Neuron (in vitro differentiated cells): Measurements from ENCODE around the gene FN3K.

ENCODE experiments used
- H2AFZ ChIP-seq: one replicate; pipeline ENCODE4 v1.6.1; 2013; ENCODE audit warnings: low read depth, mild to moderate bottlenecking, inconsistent platforms, low read length, moderate library complexity
- H3K27me3 ChIP-seq: one replicate; pipeline ENCODE4 v1.6.1; 2013; ENCODE audit warnings: low read length; ENCODE audit not compliant: insufficient read depth
- H3K36me3 ChIP-seq: one replicate; pipeline ENCODE4 v1.6.1; 2013; ENCODE audit warnings: low read length; ENCODE audit not compliant: insufficient read depth
- H3K4me1 ChIP-seq: one replicate; pipeline ENCODE4 v1.6.1; 2013; ENCODE audit warnings: low read length; ENCODE audit not compliant: insufficient read depth
- H3K4me3 ChIP-seq: 2 replicates; pipeline ENCODE4 v1.5.1; 2013; ENCODE audit warnings: mild to moderate bottlenecking, low read length, moderate library complexity
- H3K9me3 ChIP-seq: one replicate; pipeline ENCODE4 v1.6.1; 2013; ENCODE audit warnings: low read length

FN3K gene

DNA sequence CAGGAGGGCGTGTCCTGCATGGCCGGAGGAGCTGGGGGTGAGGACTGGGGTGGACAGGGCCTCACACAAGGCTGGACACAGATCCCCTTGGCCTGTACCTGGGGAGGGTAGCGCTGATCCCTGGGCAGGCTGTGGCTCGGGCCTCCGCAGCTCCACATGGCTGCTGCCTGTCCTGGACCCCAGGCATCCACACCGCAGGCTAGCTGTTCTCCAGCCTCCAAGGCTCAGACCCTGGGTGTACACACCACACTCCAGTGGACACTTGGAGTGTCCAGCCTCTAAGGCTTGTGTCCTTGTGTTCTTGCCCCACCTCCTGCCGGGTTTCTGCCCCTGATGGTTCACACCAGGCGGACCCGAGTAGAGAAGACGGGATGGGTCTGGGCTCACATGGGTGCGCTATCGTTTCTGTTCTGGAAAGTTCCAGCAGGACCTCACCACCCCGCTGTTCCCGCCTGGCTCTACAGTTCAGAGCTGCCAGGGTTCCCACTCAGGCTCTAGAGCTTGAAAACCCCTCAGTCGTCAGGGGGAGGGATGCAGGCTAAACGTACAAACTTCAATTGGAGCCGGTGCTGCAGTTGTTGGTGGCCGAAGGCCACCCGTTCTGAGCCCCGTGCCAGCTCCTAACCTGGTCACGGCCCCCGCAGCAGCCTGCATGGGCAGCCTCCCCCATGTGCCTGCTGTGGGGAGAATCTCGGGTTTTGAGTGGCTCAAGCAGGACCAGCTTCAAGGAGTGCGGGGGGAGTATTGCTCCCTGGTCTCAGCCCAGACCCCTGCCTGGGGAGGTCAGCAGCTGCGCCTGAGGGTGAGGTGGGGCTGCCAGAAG, 25.5 kb upstream of the FN3K start:
- H2AFZ ChIP-seq, result no peak overlapping the region
- H3K36me3 ChIP-seq, result no peaks in the 10 kb centered on the region
- no peaks in the 10 kb centered on the region for H3K27me3 ChIP-seq
- peaks cover 3% of the 10 kb centered on the region for H3K4me1 ChIP-seq
- H3K9me3 ChIP-seq, result no peaks in the 10 kb centered on the region
- no peak overlapping the region for H3K4me3 ChIP-seq

DNA sequence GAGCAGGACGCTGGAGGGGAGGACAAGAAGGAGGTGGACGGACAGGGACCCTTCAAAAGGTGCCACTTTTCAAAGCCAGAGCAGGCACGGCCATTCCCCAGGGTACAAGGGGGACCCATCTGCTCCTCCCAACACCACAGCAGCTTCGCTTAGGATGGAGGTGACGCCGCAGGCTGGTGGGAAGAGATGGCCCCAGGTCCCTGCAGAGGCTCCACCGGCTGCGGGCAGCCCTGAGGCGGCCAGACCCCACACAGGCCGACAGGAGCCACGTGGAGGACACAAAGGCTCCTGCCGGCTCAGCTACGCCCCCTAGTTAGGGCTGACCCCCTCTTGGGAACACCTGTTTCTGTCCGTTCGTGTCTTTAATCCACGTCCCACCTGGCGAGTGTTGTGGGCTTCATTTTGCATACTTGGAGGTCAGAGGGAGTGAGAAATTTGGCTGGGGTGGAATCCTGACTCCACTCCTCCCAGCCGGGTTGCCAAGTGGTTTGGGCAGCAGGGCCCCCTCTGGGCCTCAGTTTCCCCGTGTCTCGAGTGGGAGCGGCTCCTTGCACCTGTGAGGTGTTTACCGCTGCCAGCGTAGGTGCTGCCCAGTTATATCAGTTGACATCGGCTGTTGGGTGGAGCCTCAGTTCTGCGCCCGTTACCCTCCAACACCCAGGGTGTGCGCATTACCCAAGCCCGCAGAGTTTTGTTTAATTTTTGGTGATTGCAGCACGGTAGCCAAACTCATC, 24.7 kb upstream of the FN3K start:
- H3K36me3 ChIP-seq, result no peaks in the 10 kb centered on the region
- H3K4me1 ChIP-seq, result peaks cover 3% of the 10 kb centered on the region
- no peak overlapping the region for H2AFZ ChIP-seq
- H3K4me3 ChIP-seq, result no peak overlapping the region
- no peaks in the 10 kb centered on the region for H3K27me3 ChIP-seq
- H3K9me3 ChIP-seq, result no peaks in the 10 kb centered on the region

DNA sequence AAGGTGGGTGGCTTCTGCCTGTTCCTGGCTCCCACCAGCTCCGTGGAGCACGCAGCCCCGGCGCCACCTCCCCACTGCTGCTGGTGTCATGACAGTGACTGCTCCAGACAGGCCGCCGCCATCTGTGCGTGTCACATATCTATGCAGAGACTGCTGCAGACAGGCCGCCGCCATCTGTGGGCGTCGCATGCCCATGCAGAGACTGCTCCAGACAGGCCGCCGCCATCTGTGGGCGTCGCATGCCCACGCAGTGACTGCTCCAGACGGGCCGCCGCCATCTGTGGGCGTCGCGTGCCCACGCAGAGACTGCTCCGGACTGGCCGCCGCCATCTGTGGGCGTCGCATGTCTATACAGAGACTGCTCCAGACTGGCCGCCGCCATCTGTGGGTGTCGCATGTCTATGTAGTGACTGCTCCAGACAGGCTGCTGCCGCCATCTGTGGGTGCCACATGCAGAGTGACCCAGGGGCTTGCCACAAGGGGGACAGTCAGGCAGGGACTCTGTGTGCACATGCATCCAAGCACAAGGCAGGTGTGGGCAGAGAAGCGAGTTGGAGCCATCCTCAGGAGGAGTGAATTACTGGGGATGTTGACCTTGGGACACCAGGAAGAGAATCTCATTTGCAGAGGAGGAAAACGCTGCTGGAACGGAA, 22.2 kb upstream of the FN3K start:
- Histone ChIP-seq H3K27me3 (no peaks in the 10 kb centered on the region), H3K36me3 (peaks cover under 1% of the 10 kb centered on the region), H3K9me3 (no peaks in the 10 kb centered on the region), H3K4me1 (peaks cover 7% of the 10 kb centered on the region), H3K4me3 (no peak overlapping the region), H2AFZ (no peak overlapping the region)

DNA sequence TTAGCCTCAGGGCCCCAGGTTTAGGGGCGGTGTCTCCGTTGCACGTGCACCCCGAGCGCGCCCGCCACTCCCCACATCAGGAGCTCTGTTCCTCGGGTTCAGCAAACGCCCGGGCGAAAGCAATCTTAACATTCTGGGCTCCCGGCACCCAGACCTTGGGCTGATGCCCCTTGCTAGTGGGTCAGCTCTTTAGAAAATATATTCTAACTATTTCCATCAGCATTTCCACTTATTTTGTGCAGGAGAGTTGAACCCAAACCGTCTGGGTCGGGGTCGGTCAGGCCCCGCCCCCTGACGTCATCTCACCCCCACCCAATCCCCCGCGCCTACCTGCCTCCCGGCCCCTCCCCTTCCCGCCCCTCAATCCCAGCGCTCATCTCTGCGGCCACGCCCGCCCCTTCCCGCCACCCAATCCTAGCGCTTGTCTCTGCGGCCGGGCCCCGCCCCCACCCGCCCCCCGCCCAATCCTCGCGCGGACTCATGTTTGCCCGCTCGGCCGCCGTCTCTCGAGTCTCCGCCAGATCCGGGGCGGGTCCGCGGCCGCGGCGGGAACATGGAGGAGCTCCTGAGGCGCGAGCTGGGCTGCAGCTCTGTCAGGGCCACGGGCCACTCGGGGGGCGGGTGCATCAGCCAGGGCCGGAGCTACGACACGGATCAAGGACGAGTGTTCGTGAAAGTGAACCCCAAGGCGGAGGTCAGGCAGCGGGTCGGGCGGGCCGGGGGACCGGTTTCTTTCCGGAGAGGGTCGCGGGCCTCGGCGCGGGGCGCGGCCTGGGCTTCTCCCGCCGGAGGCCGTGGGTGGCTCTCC, 19.0 kb upstream of the FN3K start, which contains the start of gene FN3KRP:
TSS of gene FN3KRP (plus strand) at position 504 of the 808 bp plus-strand sequence. CDS start at position 554, 50 bp downstream.
- peak within 1 kb of the TSS; percentile 99 for H3K4me3 ChIP-seq
- H3K36me3 ChIP-seq, result peaks cover 27% of the 10 kb centered on the region
- H3K9me3 ChIP-seq, result no peaks in the 10 kb centered on the region
- H3K4me1 ChIP-seq, result peaks cover 9% of the 10 kb centered on the region
- H2AFZ ChIP-seq, result peak within 1 kb of the TSS; percentile 98
- no peaks in the 10 kb centered on the region for H3K27me3 ChIP-seq

DNA sequence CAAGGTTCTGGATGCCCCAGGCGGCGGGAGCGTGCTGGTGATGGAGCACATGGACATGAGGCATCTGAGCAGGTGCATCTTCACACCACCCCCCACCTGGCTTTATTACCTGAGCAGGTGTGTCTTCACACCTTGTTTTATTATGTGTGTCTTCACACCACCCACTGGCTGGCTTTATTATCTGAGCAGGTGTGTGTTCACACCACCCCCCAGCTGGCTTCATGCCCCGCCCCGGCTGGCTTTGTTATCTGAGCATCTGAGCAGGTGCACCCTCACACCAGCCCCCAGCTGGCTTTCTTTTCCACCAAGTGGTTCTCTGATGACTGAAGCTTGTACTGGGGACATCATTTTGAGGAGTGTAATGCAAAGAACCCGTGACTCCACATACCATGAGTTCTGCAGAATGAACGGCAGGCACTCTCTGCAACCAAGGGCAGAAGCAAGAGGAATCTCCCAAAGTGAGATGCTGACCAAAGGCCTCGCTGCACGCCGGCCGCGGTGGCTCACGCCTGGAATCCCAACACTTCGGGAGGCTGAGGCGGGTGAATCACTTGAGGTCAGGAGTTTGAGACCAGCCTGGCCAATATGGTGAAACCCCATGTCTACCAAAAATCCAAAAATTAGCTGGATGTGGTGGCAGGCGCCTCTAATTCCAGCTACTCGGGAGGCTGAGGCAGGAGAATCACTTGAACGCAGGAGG, 16.3 kb upstream of the FN3K start:
- H3K9me3 ChIP-seq, result no peaks in the 10 kb centered on the region
- H3K4me3 ChIP-seq, result no peak overlapping the region
- peaks cover 9% of the 10 kb centered on the region for H3K4me1 ChIP-seq
- no peak overlapping the region for H2AFZ ChIP-seq
- H3K36me3 ChIP-seq, result peaks cover 44% of the 10 kb centered on the region
- H3K27me3 ChIP-seq, result no peaks in the 10 kb centered on the region

DNA sequence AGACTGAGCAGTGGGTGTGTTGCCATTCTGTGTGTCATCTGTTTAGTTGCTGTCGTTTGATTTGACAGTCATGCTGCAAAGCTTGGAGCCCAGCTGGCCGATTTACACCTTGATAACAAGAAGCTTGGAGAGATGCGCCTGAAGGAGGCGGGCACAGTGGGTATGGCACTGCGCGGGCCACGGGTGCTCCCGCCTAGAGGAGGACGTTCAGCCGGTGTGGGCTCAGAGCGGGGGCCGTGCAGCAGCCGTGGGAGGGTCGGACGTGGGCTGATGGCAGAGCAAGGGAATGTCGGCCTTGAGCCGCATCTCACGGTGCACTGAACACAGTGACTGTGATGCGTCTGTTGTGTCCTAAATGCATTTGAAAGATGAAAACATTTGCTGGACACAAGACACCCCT, 15.2 kb upstream of the FN3K start:
- Histone ChIP-seq H2AFZ (no peak overlapping the region), H3K4me1 (peaks cover 9% of the 10 kb centered on the region), H3K4me3 (no peak overlapping the region)

DNA sequence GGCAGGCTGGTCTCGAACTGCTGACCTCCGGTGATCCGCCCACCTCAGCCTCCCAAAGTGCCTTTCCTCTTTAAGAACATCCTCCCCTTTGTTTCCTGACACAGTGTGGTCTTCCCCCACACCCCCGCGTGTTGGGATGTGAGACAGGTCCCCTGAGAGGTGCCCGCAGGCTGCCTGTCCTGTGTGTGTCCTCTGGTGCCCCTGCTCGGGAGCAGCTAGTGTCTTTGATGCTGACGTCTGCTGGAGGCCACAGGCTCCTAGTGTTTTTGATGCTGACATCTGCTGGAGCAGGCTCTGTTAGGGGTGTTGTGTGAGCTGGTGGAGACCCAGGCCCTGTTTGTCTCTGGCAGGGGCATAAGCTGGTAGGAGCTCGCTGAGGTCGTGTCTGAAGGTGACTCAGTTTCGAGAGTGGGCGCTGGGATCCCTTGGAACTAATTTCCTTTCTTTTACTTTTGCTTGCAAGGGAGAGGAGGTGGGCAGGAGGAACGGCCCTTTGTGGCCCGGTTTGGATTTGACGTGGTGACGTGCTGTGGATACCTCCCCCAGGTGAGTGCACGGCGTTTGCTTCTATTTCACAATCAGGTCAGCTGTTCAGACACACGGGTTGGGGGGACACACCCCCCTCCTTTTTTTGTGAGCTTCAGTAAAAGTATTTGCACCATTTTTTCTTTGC, 12.9 kb upstream of the FN3K start:
- H3K4me1 ChIP-seq, result peaks cover 9% of the 10 kb centered on the region
- no peak overlapping the region for H2AFZ ChIP-seq
- H3K36me3 ChIP-seq, result peaks cover 60% of the 10 kb centered on the region
- no peaks in the 10 kb centered on the region for H3K27me3 ChIP-seq
- H3K9me3 ChIP-seq, result no peaks in the 10 kb centered on the region
- no peak overlapping the region for H3K4me3 ChIP-seq

More for the DNA sequence above, 15.2 kb upstream of the FN3K start:
- no peaks in the 10 kb centered on the region for H3K9me3 ChIP-seq
- peaks cover 45% of the 10 kb centered on the region for H3K36me3 ChIP-seq
- H3K27me3 ChIP-seq, result no peaks in the 10 kb centered on the region

DNA sequence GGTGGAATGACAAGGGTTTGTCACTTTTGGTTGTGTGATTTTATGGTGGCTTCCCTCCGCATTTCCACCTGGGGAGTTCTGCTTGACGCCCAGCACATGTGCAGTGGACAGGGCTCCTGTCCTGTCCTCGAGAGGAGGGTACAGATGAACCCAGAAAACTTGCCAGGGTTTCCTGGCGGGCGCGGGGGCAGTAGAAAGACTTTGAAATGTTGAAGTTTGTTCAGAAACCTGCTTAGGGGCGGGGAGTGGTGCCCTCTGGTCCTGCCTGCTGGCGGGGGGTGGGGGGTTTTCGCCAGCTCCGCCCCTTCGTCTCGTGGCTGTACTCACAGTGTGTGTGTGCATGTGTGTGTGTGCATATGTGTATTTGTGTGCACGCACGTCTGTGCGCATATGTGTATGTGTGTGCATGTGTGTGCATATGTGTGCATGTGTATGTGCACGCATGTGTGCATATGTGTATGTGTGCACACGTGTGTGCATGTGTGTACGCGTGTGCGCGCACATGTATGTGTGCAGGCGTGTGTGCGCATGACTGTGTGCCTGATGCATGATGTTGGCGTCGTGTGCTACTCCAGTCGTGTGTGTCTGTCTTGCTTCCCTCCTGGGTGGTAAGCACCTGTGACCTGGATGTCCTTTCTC, 12.1 kb upstream of the FN3K start:
- Histone ChIP-seq H3K27me3 (no peaks in the 10 kb centered on the region), H3K9me3 (no peaks in the 10 kb centered on the region), H2AFZ (no peak overlapping the region), H3K36me3 (peaks cover 64% of the 10 kb centered on the region), H3K4me1 (peaks cover under 1% of the 10 kb centered on the region), H3K4me3 (no peak overlapping the region)

DNA sequence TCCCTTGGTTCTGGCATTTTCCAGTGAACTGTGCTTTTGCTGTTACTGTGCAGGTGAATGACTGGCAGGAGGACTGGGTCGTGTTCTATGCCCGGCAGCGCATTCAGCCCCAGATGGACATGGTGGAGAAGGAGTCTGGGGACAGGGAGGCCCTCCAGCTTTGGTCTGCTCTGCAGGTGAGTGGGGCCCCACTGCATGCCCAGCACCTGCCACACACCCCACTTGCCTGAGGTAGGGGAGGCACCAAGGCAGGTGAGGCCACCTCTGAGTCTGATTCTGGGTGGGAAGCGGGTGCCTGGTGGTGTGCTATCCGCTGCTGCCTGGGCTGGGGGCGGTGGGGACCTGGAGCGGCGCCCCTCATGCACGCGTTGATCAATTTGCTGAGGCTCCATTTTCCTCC, 9.0 kb upstream of the FN3K start:
- H2AFZ ChIP-seq, result no peak overlapping the region
- peaks cover 52% of the 10 kb centered on the region for H3K36me3 ChIP-seq
- no peak overlapping the region for H3K4me3 ChIP-seq
- no peaks in the 10 kb centered on the region for H3K4me1 ChIP-seq
- no peaks in the 10 kb centered on the region for H3K27me3 ChIP-seq
- H3K9me3 ChIP-seq, result peaks cover 2% of the 10 kb centered on the region

DNA sequence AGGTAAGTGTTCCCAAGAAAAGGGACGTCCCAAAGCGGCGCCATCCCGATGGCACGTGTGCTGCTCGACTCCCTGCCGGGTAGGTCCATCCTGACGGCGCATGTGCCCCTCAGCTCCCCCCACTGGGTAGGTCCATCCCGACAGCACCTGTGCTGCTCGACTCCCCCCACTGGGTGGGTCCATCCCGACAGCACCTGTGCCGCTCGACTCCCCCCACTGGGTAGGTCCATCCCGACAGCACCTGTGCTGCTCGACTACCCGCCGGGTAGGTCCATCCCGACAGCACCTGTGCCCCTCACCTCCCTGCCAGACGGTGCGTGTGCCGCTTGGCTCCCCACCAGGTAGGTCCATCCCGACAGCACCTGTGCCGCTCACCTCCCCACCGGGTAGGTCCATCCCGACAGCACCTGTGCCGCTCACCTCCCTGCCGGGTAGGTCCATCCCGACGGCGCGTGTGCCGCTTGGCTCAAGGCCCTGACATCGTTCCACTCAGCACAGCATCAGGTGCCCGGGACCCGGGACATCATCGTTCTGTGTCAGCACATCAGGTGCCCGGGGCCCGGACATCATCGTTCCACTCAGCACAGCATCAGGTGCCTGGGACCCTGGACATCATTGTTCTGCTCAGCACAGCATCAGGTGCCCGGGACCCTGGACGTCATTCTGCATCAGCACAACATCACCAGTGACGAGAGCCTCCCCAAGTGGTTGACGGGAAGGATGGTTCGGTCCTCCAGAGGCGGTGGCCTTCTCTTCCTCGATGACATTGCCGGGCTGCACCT, 5.7 kb upstream of the FN3K start:
- Histone ChIP-seq H3K4me1 (no peaks in the 10 kb centered on the region), H3K9me3 (peaks cover 4% of the 10 kb centered on the region), H2AFZ (no peak overlapping the region), H3K36me3 (peaks cover 51% of the 10 kb centered on the region), H3K4me3 (no peak overlapping the region), H3K27me3 (no peaks in the 10 kb centered on the region)

DNA sequence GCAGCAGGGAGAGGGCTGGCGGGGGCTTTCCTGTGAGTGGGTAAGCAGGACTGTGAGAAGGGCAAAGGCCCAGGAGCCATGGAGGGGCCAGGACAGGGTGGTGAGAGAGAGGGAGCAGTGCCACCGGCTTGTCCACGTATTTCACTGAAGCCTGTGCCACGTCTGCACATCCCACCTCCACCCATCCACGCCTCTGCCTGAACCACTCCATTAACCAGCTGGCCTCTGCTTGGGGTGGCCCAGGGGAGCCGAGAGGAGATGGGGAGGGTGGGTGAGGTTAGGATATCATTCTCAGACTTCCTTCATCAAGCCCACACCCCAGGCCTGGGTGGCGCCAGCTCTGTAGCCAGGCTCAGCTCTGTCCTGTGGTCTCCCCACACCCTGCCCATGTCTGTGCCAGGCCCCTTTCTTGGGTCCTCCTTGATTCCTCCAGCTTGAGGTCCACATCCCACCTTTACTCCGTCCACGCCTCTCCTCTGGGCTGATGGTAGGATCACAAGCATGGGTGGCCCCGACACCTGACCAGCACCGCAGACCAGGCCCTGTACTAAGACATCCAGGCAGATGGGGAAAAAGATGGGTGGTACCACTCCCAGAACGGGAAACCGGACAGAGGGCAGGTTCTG, 3.2 kb upstream of the FN3K start:
- no peak overlapping the region for H3K4me3 ChIP-seq
- H3K27me3 ChIP-seq, result no peaks in the 10 kb centered on the region
- H2AFZ ChIP-seq, result no peak overlapping the region
- H3K4me1 ChIP-seq, result no peaks in the 10 kb centered on the region
- H3K36me3 ChIP-seq, result peaks cover 38% of the 10 kb centered on the region
- peaks cover 6% of the 10 kb centered on the region for H3K9me3 ChIP-seq
